KMS-11 (cell line): ENCODE results near the gene SCLT1.

ENCODE experiments used
- H2AFZ ChIP-seq: fragments of 200-600 bp; sonication (generic); 2 replicates; pipeline ENCODE4 v1.6.1; 2016; ENCODE audit warnings: antibody characterized with exemption, mixed run types, low read depth
- H3K27ac ChIP-seq: fragments of 200-600 bp; sonication (generic); 2 replicates; pipeline ENCODE4 v1.6.1; 2016; ENCODE audit warnings: mild to moderate bottlenecking, mixed run types
- H3K27me3 ChIP-seq: fragments of 200-600 bp; sonication (generic); 2 replicates; pipeline ENCODE4 v1.6.1; 2017; ENCODE audit warnings: mild to moderate bottlenecking, low read depth, mixed run types, moderate library complexity; ENCODE audit not compliant: insufficient read depth
- H3K36me3 ChIP-seq: fragments of 200-600 bp; sonication (generic); 2 replicates; pipeline ENCODE4 v1.6.1; 2017; ENCODE audit warnings: mild to moderate bottlenecking, mixed run types; ENCODE audit not compliant: insufficient read depth
- H3K4me1 ChIP-seq: fragments of 200-600 bp; sonication (generic); 2 replicates; pipeline ENCODE4 v1.6.1; 2016; ENCODE audit warnings: mild to moderate bottlenecking, low read depth, mixed run types; ENCODE audit not compliant: poor library complexity, severe bottlenecking
- H3K4me2 ChIP-seq: fragments of 200-600 bp; sonication (generic); 2 replicates; pipeline ENCODE4 v1.7.0; 2016; ENCODE audit warnings: mild to moderate bottlenecking, mixed run types
- H3K4me3 ChIP-seq: fragments of 200-600 bp; sonication (generic); IDR thresholded peaks from 2 replicates; pipeline ENCODE4 v1.6.1; 2017; ENCODE audit warnings: low read depth, low read length, mixed read lengths; ENCODE audit not compliant: insufficient read depth
- H3K79me2 ChIP-seq: fragments of 200-600 bp; sonication (generic); 2 replicates; pipeline ENCODE4 v1.6.1; 2016; ENCODE audit warnings: low read depth, mixed run types; ENCODE audit not compliant: insufficient read depth
- H3K9ac ChIP-seq: fragments of 200-600 bp; sonication (generic); 2 replicates; pipeline ENCODE4 v1.6.1; 2016; ENCODE audit warnings: mild to moderate bottlenecking, mixed run types
- H4K20me1 ChIP-seq: fragments of 200-600 bp; sonication (generic); 2 replicates; pipeline ENCODE4 v1.6.1; 2016; ENCODE audit warnings: mild to moderate bottlenecking, mixed run types; ENCODE audit not compliant: insufficient read depth
- CTCF ChIP-seq: fragments of 200-600 bp; sonication (generic); conservative IDR thresholded peaks from 2 replicates; pipeline ENCODE4 v1.6.1; 2017; ENCODE audit warnings: low read depth, mild to moderate bottlenecking, antibody characterized with exemption, low read length, moderate library complexity, mixed read lengths

SCLT1 gene

GRCh38 chr4:129037093-129037492, 56.2 kb downstream of the SCLT1 start:
- no peak for TF ChIP-seq CTCF

GRCh38 chr4:129014566-129015509, 78.5 kb downstream of the SCLT1 start:
- no peaks in the 10 kb centered on the region for H3K79me2 ChIP-seq
- no peak overlapping the region for H3K27ac ChIP-seq
- H3K36me3 ChIP-seq, result no peaks in the 10 kb centered on the region; the same call in 1 of the 2 replicates
- H3K9ac ChIP-seq, result no peak overlapping the region
- no peak overlapping the region for H2AFZ ChIP-seq
- H4K20me1 ChIP-seq, result no peaks in the 10 kb centered on the region
- H3K27me3 ChIP-seq, result no peaks in the 10 kb centered on the region
- no peak overlapping the region for H3K4me2 ChIP-seq
- H3K4me1 ChIP-seq, result no peaks in the 10 kb centered on the region
- H3K4me3 ChIP-seq, result no peak overlapping the region
- TF ChIP-seq CTCF, result no peak

More at GRCh38 chr4:129037093-129037492, 56.2 kb downstream of the SCLT1 start:
- Histone ChIP-seq H4K20me1 (no peaks in the 10 kb centered on the region), H2AFZ (no peak overlapping the region), H3K27me3 (no peaks in the 10 kb centered on the region), H3K36me3 (no peaks in the 10 kb centered on the region), H3K4me1 (no peaks in the 10 kb centered on the region), H3K27ac (no peak overlapping the region), H3K4me2 (no peak overlapping the region), H3K4me3 (no peak overlapping the region), H3K79me2 (no peaks in the 10 kb centered on the region), H3K9ac (no peak overlapping the region)

GRCh38 chr4:129008096-129008495, 85.2 kb downstream of the SCLT1 start:
- Histone ChIP-seq H3K79me2 (no peaks in the 10 kb centered on the region), H3K4me1 (no peaks in the 10 kb centered on the region), H3K27me3 (no peaks in the 10 kb centered on the region), H3K27ac (no peak overlapping the region), H3K4me3 (no peak overlapping the region), H3K4me2 (no peak overlapping the region), H3K36me3 (no peaks in the 10 kb centered on the region), H2AFZ (no peak overlapping the region), H4K20me1 (no peaks in the 10 kb centered on the region), H3K9ac (no peak overlapping the region)
- TF ChIP-seq CTCF, result no peak

DNA sequence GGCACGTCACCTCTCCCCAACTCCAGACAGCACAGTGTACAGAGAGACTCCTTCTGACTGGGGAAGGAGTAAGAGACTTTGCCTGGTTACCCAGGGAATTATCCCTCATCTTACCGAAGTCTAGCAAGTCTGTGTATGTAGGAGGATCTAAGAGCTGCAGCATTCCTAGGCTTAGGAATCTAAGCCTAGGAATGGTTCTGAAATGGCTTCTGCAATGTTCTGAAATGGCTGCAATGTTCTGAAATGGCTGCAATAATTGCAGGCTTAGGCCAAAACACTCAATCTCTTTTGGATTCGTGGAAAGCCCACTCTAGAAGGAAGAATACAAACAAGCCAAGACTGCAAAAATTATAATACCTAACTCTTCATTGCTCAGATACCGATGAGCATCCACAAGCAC, 106.4 kb downstream of the SCLT1 start:
- H3K4me1 ChIP-seq, result no peaks in the 10 kb centered on the region
- no peak for TF ChIP-seq CTCF
- H3K27ac ChIP-seq, result no peak overlapping the region
- no peak overlapping the region for H3K9ac ChIP-seq
- no peaks in the 10 kb centered on the region for H3K36me3 ChIP-seq
- no peak overlapping the region for H3K4me2 ChIP-seq
- H3K79me2 ChIP-seq, result no peaks in the 10 kb centered on the region
- H3K4me3 ChIP-seq, result no peak overlapping the region
- no peaks in the 10 kb centered on the region for H4K20me1 ChIP-seq
- no peaks in the 10 kb centered on the region for H3K27me3 ChIP-seq
- H2AFZ ChIP-seq, result no peak overlapping the region
